GM21786 (cell line): Measurements from ENCODE around the gene BMP7.
"Not testable (repeated sequence)": the region's sequence is repeated elsewhere in the genome, so short reads cannot be mapped to it uniquely, and the experiment has no call there.

Source experiments
- ATAC-seq: cut with Tn5 transposase; IDR thresholded peaks from one replicate; pipeline ENCODE4 v1.9.1; 2021; ENCODE audit not compliant: unreplicated experiment

Gene BMP7

DNA sequence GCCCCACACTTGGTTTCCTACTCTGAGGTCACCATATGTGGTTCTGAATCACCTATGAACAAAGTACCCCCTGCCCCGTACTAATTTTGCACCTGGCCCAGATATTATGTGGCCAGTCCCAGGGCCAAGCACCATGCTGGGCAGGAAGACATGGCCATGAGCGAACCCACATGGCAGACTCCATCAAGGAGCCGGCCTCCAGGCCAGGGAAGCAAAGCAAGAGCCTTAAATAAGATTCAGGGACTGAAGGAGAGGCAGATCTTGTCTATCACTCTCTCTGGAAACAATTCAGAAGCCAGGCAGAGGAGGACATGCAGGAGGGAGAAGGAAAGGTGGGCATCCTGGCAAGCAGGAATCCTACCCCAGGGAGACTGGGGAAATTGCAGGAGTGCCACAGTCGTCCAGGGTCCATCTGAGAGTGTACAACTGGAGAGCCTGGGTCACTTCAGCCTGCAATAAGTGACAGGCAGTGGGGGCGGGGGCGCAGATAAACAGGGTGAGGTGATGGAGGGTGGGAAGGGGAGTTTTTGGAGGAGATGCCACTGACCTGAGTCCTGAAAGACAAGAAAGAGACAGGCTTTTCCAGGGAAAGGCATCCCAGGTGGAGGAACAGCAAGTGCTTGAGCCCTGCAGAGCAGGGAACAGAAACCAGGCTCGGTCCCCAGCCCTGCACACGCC lies 2.1 kb upstream of the BMP7 start:
- no peak for ATAC-seq

DNA sequence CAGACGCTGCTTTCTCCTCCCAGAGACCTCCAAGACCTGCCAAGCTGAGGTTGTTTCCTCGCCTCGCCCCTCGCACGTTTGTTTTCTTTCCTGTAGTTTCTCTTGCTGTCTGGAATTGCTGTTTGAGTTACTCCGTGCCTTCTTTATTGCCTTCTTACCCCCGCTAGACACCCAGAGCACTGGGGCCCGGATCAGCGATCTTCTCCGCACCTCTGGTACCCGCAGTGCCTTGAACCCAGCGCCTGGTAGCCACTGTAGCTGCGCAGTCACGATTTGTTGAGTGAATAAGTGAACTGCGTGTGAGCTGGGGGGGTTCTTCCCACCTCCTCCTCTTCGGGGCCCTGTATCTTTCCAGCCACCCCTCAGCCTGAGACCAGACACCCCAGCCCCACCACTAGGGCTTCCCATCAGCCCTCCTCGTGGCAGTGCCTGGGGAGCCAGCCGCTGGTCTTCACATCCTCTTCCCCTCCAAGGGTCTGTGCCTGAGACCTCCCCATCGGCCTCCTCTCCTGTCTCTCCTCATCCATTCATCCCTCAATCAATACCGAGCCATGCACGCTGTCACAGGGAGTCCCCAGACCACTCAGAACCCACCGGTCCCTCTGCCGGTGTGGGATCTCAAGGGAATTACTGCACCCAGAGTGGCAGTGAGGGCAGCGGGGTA lies 849 bp upstream of the BMP7 start:
- no peak for ATAC-seq

GRCh38 chr20:57265997-57266290 lies 497 bp downstream of the BMP7 start:
- no peak for ATAC-seq

GRCh38 chr20:57265336-57265996 lies 975 bp downstream of the BMP7 start:
- no peak for ATAC-seq

DNA sequence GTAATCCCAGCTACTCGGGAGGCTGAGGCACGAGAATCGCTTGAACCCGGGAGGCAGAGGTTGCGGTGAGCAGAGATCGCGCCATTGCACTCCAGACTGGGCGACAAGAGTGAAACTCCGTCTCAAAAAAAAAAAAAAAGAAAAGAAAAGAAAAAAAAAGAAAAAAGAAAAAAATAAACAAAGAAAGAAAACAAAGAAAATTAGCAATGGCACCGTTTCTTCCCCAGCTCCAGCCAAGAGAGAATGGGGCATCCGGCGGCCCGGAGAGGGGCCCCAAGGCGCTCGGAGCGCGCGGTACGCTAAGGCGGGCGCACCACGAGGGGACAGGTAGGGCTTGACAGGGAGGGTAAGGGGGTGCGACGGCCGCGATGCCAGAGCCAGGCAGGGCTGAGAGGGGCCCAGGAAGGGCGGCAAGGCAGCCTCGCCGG lies 1.5 kb downstream of the BMP7 start:
- not testable (repeated sequence) for ATAC-seq

GRCh38 chr20:57263801-57264792 lies 2.3 kb downstream of the BMP7 start:
- no peak for ATAC-seq

- ATAC-seq, result no peak
Measured at GRCh38 chr20:57262784-57263609, 3.4 kb downstream of the BMP7 start.

GRCh38 chr20:57262301-57262700 lies 4.1 kb downstream of the BMP7 start:
- ATAC-seq, result no peak

- ATAC-seq, result no peak
Measured at GRCh38 chr20:57261457-57262251, 4.8 kb downstream of the BMP7 start.

DNA sequence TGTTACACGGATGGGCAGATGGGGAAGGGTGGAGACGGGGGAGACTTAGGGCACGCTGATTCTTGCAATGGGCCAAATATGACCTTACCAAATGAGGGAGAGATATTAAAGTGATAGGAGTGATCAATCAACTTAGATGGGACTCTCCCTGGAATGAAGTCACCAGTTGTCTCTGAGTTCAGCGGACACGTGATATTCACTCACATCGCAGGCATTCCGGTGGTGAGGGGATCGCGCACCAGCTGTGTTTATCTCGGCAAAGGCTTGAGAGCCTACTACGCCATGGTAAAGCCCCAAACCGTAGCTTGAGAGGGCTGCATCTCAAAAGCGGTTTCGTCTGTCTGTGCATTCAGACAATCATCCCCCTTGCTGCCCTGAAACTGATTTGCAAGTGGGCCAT lies 5.5 kb downstream of the BMP7 start:
- no peak for ATAC-seq

DNA sequence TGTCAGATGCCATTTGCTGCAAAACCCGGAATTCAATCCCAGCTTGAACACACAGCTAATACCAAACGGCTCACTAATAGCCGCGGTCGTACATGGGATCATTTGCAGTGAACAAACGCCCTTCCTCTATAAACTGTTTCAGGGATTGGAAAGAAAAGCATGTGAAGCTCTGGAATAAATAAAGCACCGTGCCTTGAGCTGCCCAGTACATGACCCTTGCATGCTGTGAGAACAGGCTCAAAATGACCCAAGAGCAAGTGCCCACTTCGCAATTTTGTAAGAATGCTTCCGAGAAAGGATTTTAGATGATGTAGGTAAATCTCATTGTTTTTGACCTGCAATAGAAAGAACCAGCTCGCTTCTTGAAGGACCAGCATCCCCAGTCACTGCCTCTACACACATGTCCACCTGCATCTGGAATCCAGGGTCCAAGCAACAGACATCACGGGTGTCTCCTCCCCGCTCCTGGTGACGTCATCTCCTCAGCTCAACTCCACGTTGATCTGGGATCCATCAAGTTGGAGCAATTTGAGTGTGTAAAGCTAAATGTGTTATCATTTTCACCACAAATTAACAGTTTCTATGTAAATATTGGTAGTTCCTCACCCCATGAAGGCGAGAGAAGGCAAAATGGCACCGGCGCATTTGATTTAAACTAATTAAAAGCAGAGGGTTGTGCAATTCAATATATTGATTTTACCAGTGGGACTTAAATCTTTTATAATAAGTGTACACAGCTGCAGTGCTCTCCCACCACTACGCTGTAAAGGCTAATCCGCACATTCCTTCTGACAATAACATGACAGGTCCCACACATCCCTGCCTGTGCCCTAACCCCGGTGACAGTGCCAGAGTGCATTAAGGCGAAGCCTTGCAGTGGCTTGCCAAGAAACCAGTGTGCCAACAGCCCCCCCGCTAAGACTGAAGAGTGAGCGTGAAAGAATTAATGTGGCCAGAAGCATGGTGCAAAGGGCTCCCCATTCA lies 6.2 kb downstream of the BMP7 start:
- ATAC-seq, result no peak

- no peak for ATAC-seq
Measured at GRCh38 chr20:57259121-57259937, 7.1 kb downstream of the BMP7 start.

- ATAC-seq, result no peak
Measured at GRCh38 chr20:57257701-57258453, 8.6 kb downstream of the BMP7 start.

DNA sequence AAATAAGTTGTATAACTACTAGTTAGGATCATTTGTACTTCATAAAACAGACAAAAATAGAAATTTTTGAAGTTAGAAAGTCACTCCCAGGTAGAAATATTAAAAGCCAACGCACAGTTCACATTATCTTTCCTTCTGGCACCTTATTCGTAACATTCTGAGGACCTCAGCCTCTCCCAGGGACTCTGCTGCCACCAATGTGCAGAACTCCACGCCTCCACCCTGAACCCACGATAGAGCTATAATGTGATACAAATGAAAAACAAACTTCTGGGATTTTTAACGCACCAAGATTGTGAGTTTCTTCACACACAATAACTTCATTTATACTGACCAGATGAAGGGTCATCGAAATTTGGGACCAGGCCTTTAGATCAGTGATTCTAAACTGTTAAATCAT lies 9.5 kb downstream of the BMP7 start:
- no peak for ATAC-seq

DNA sequence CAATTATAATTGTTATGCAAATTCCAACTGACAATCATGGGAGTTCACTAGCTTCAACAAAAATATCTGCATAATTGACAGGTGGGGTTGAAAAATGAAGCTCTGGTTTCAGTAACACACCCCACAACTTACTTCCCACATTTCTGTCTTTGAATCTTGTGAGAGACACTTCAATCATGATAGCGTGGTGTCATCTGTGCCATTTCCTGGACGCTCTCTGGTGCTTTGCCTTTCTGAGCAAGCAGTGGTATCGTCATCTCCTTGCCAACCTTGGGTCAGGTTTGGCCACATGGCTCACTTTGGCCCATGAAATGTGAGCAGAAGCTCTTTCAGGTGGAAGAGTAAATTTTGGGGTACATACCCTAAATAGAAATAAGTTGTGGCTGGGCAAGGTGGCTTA lies 10.2 kb downstream of the BMP7 start:
- no peak for ATAC-seq

DNA sequence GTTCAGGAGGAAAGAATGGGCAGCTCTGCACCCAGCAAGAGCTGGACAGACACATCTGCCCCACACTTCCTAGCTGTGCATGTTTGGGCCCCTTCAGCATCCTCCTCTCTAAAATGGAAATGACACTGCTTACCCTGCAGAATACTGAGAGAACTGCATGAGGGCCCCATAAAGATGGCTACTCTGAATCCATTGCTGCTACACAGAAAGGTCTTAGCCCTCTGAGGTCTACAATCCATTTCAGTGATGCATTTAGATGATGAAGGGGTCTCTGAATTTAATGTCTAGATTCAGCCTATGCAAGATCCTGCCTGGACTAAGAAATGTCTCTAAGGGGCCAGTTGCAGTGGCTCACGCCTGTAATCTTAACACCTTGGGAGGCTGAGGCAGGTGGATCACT lies 11.3 kb downstream of the BMP7 start:
- ATAC-seq, result no peak
